ENCODE data around the gene AKR1C8. TPM values are rescaled to one million over a fixed set of nuclear protein-coding genes. Genes with fewer than 3 reads are reported as not detected.
"Not testable (repeated sequence)": the region's sequence is repeated elsewhere in the genome, so short reads cannot be mapped to it uniquely, and the experiment has no call there.

Gene AKR1C8
- total RNA-seq, 1 donor from 2014 or later = not detected

GRCh38 chr10:5136468-5137087 lies 48.4 kb downstream of the AKR1C8 start:
- Histone ChIP-seq H3K27ac (no peak overlapping the region), H3K27me3 (no peaks in the 10 kb centered on the region), H3K4me3 (no peak overlapping the region), H3K4me1 (no peaks in the 10 kb centered on the region), H3K36me3 (no peaks in the 10 kb centered on the region), H3K9me3 (peaks cover 8% of the 10 kb centered on the region)
- TF ChIP-seq CTCF (IDR thresholded peaks at IDR 0.05) = no peak
- TF ChIP-seq POLR2AphosphoS5 (IDR thresholded peaks at IDR 0.05; ENCODE audit: insufficient read depth in 1 of 2, low read depth in 1 of 2) = no peak
- no peak for TF ChIP-seq POLR2A (IDR thresholded peaks at IDR 0.05)
- intact Hi-C loops (cut with DNase I) = no loop called here
- DNase-seq (ENCODE audit: extremely low spot score in 2 of 2) = no peak

- no peak overlapping the region for H3K27ac ChIP-seq
- TF ChIP-seq POLR2A (IDR thresholded peaks at IDR 0.05) (no peak), POLR2AphosphoS5 (IDR thresholded peaks at IDR 0.05; ENCODE audit: insufficient read depth in 1 of 2, low read depth in 1 of 2) (no peak), CTCF (IDR thresholded peaks at IDR 0.05) (no peak)
- no peaks in the 10 kb centered on the region for H3K36me3 ChIP-seq
- H3K4me3 ChIP-seq = no peak overlapping the region
- H3K9me3 ChIP-seq = peaks cover 8% of the 10 kb centered on the region
- no peak for DNase-seq (ENCODE audit: extremely low spot score in 2 of 2)
- H3K4me1 ChIP-seq = no peaks in the 10 kb centered on the region
- H3K27me3 ChIP-seq = no peaks in the 10 kb centered on the region
- intact Hi-C loops (cut with DNase I) = no loop called here
Observed at GRCh38 chr10:5135581-5135980, 49.4 kb downstream of the AKR1C8 start.

DNA sequence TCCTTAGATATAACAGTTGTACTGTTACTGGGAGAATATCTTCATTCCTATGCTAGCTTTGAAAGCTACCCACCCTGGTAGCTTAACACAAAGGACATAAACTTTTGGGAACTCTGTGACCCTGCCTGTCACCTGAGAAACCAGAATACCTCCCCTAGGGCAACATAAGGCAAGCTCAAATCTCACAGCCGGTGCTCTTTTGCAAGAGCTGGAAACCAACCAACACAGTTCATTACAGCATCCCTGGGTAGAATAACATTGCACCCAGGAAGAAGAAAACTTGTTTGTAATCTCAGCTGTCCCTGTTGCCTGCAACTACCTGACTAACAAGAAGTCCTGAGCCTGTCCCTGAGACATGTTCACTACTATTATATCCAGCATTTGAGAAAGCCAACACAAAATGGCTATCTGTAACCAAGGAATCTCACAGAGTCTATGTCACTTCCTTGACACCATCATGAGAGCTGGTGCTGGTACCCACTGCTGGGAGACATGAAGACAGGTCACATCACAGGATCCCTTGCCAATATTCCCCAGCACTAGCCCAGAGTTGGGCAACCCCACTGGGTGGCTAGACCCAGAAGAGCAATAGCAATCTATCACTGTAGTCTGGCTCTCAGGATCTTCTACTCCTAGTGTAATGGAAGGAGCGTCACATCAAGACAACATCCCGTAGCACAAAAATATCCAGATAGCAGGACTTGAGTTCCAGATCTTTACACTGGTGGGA lies 59.5 kb downstream of the AKR1C8 start:
- no peak for TF ChIP-seq POLR2A (IDR thresholded peaks at IDR 0.05)
- TF ChIP-seq POLR2AphosphoS5 (IDR thresholded peaks at IDR 0.05; ENCODE audit: insufficient read depth in 1 of 2, low read depth in 1 of 2) = no peak
- no peak for TF ChIP-seq CTCF (IDR thresholded peaks at IDR 0.05)
- intact Hi-C loops (cut with DNase I) = no loop called here

DNA sequence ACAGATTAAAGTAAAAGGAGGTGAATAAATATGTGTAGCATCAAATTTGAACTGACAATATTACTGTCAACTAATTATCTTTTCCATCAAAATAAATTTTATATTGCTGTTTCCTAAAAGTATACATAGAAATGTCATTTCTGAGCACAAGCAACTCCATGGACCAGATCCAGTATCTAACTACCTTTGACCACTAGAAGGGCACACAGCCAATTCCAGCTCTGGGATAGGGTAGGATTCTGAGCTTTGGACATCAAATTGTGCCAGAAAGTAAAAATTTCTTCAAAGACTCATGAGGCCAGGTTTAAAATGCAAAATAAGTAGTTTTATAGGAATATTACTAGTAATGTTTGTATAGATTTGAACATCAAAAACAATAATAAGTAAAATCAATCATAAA lies 61.1 kb downstream of the AKR1C8 start:
- Histone ChIP-seq H3K27me3 (no peaks in the 10 kb centered on the region), H3K4me3 (no peak overlapping the region), H3K27ac (no peak overlapping the region), H3K9me3 (no peaks in the 10 kb centered on the region), H3K36me3 (no peaks in the 10 kb centered on the region), H3K4me1 (no peaks in the 10 kb centered on the region)
- intact Hi-C loops (cut with DNase I) = no loop called here
- TF ChIP-seq POLR2A (IDR thresholded peaks at IDR 0.05) (no peak), POLR2AphosphoS5 (IDR thresholded peaks at IDR 0.05; ENCODE audit: insufficient read depth in 1 of 2, low read depth in 1 of 2) (no peak), CTCF (IDR thresholded peaks at IDR 0.05) (no peak)
- DNase-seq (ENCODE audit: extremely low spot score in 2 of 2) = no peak

More for the DNA sequence above, 59.5 kb downstream of the AKR1C8 start:
- no peaks in the 10 kb centered on the region for H3K27me3 ChIP-seq
- no peak overlapping the region for H3K4me3 ChIP-seq
- H3K9me3 ChIP-seq = no peaks in the 10 kb centered on the region
- no peaks in the 10 kb centered on the region for H3K36me3 ChIP-seq
- no peak overlapping the region for H3K27ac ChIP-seq
- no peaks in the 10 kb centered on the region for H3K4me1 ChIP-seq
- no peak for DNase-seq (ENCODE audit: extremely low spot score in 2 of 2)

- intact Hi-C loops (cut with DNase I); DNase-seq (ENCODE audit: extremely low spot score in 2 of 2); H3K27ac ChIP-seq; H3K4me1 ChIP-seq; H3K27me3 ChIP-seq; H3K36me3 ChIP-seq; H3K9me3 ChIP-seq; H3K4me3 ChIP-seq: not testable (repeated sequence)
Observed at GRCh38 chr10:5119997-5120396, 65.0 kb downstream of the AKR1C8 start.
